Measurements from ENCODE around the gene LRMDA.

Gene LRMDA

GRCh38 chr10:75538765-75539164 lies 107.3 kb downstream of the LRMDA start:
- no peak for DNase-seq (ENCODE audit: low read depth in 2 of 2)

- DNase-seq (ENCODE audit: low read depth in 2 of 2) = no peak
Observed at GRCh38 chr10:75540357-75540966, 109.0 kb downstream of the LRMDA start.

GRCh38 chr10:75540981-75541380 lies 109.6 kb downstream of the LRMDA start:
- DNase-seq (ENCODE audit: low read depth in 2 of 2) = no peak

GRCh38 chr10:75541411-75541810 lies 110.0 kb downstream of the LRMDA start:
- no peak for DNase-seq (ENCODE audit: low read depth in 2 of 2)

- DNase-seq (ENCODE audit: low read depth in 2 of 2) = no peak
Observed at GRCh38 chr10:75542084-75542483, 110.7 kb downstream of the LRMDA start.

- no peak for DNase-seq (ENCODE audit: low read depth in 2 of 2)
Observed at GRCh38 chr10:75542906-75543305, 111.5 kb downstream of the LRMDA start.

GRCh38 chr10:75544386-75544785 lies 113.0 kb downstream of the LRMDA start:
- no peak for DNase-seq (ENCODE audit: low read depth in 2 of 2)

GRCh38 chr10:75544993-75545706 lies 113.7 kb downstream of the LRMDA start:
- no peak for DNase-seq (ENCODE audit: low read depth in 2 of 2)

GRCh38 chr10:75546004-75546403 lies 114.6 kb downstream of the LRMDA start:
- DNase-seq (ENCODE audit: low read depth in 2 of 2) = no peak

GRCh38 chr10:75547391-75548298 lies 116.2 kb downstream of the LRMDA start:
- no peak for DNase-seq (ENCODE audit: low read depth in 2 of 2)

- DNase-seq (ENCODE audit: low read depth in 2 of 2) = no peak
Observed at GRCh38 chr10:75548356-75548755, 116.9 kb downstream of the LRMDA start.

GRCh38 chr10:75550191-75550590 lies 118.8 kb downstream of the LRMDA start:
- DNase-seq (ENCODE audit: low read depth in 2 of 2) = no peak

GRCh38 chr10:75552171-75552570 lies 120.7 kb downstream of the LRMDA start:
- DNase-seq (ENCODE audit: low read depth in 2 of 2) = no peak

- DNase-seq (ENCODE audit: low read depth in 2 of 2) = no peak
Observed at GRCh38 chr10:75553550-75553949, 122.1 kb downstream of the LRMDA start.

GRCh38 chr10:75555323-75555722 lies 123.9 kb downstream of the LRMDA start:
- no peak for DNase-seq (ENCODE audit: low read depth in 2 of 2)

- DNase-seq (ENCODE audit: low read depth in 2 of 2) = no peak
Observed at GRCh38 chr10:75556320-75556719, 124.9 kb downstream of the LRMDA start.

- no peak for DNase-seq (ENCODE audit: low read depth in 2 of 2)
Observed at GRCh38 chr10:75565286-75566251, 134.1 kb downstream of the LRMDA start.

GRCh38 chr10:75568450-75569130 lies 137.2 kb downstream of the LRMDA start:
- no peak for DNase-seq (ENCODE audit: low read depth in 2 of 2)

GRCh38 chr10:75569506-75569905 lies 138.1 kb downstream of the LRMDA start:
- DNase-seq (ENCODE audit: low read depth in 2 of 2) = no peak

- DNase-seq (ENCODE audit: low read depth in 2 of 2) = no peak
Observed at GRCh38 chr10:75572478-75572877, 141.1 kb downstream of the LRMDA start.

- no peak for DNase-seq (ENCODE audit: low read depth in 2 of 2)
Observed at GRCh38 chr10:75575940-75576339, 144.5 kb downstream of the LRMDA start.

Data from stimulated activated CD4-positive, alpha-beta T cell treated with anti-CD3 and anti-CD28 coated beads, Interleukin-4, amount 100 ng/mL, for 48 hours (primary cell).